ENCODE results near the gene ADAMTS2. TPM values are rescaled to one million over a fixed set of nuclear protein-coding genes. Genes with fewer than 3 reads are reported as not detected.
A peak's percentile ranks its signal among the peaks of the same experiment; 100 is the strongest.

The ADAMTS2 gene
- total RNA-seq, 1 donor from 2014 or later: 23.5 TPM

DNA sequence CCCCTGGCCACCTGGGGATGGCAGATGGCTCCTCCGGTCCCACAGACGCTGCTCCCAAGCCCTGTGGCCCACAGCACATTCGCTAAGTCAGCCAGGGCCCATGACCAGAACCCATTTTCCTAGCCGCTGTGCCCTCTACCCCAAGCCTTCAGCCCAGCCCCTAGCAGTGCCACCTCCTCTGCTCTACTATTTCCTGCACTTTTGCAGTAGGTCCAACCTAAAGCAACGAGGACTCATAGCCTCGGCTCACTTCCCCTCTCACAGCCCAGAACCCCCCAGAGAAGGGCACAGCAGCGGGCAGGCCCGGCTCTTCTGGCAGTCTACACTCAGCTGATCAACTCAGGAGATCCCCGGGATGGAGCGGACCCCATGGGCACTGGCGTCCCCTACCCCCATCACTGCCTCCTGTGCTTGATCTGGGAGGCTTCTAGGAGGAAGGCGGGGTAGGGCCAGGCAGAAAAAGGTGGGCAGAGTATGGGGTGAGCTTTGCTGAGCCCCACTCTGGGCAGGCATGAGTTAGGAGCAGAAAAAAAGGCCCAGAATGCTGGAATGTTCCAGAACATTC lies 173.9 kb downstream of the ADAMTS2 start:
- peaks cover 2% of the 10 kb centered on the region for H3K27me3 Mint-ChIP-seq (ENCODE audit: unreplicated experiment)
- H3K36me3 Mint-ChIP-seq (ENCODE audit: unreplicated experiment): peaks cover 6% of the 10 kb centered on the region
- peak overlapping the region; percentile 43 for H3K27ac Mint-ChIP-seq (ENCODE audit: unreplicated experiment)
- H3K4me3 Mint-ChIP-seq (ENCODE audit: unreplicated experiment): no peak overlapping the region
- peaks cover 22% of the 10 kb centered on the region for H3K4me1 Mint-ChIP-seq (ENCODE audit: low read depth, unreplicated experiment)
- no peak for DNase-seq
- H3K9me3 Mint-ChIP-seq (ENCODE audit: unreplicated experiment): peaks cover 2% of the 10 kb centered on the region
- TF ChIP-seq, protein P1, sequence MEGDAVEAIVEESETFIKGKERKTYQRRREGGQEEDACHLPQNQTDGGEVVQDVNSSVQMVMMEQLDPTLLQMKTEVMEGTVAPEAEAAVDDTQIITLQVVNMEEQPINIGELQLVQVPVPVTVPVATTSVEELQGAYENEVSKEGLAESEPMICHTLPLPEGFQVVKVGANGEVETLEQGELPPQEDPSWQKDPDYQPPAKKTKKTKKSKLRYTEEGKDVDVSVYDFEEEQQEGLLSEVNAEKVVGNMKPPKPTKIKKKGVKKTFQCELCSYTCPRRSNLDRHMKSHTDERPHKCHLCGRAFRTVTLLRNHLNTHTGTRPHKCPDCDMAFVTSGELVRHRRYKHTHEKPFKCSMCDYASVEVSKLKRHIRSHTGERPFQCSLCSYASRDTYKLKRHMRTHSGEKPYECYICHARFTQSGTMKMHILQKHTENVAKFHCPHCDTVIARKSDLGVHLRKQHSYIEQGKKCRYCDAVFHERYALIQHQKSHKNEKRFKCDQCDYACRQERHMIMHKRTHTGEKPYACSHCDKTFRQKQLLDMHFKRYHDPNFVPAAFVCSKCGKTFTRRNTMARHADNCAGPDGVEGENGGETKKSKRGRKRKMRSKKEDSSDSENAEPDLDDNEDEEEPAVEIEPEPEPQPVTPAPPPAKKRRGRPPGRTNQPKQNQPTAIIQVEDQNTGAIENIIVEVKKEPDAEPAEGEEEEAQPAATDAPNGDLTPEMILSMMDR (IDR thresholded peaks at IDR 0.05; ENCODE audit: partially characterized antibody, unreplicated experiment): no peak

DNA sequence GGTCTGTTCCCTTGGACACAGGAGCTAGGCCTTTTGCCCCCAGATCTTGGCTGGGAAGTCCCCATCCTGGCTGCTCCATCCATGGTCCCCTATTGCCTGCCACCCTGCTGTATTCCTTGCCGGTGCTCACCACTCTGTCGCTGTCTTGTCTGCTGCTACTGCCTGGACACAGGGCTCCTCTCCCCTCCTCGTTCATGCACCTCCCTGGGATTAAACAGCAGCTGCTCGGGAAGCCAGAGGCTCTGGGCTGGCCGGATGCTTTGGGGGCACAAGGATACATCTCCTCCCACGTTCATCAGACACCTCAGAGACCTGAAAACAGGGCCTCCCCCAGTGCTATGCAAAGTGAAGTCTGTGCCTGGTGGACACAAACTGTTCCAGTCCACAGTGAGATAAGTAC lies 174.7 kb downstream of the ADAMTS2 start:
- DNase-seq: no peak
- H3K27me3 Mint-ChIP-seq (ENCODE audit: unreplicated experiment): peaks cover 2% of the 10 kb centered on the region
- peaks cover 2% of the 10 kb centered on the region for H3K9me3 Mint-ChIP-seq (ENCODE audit: unreplicated experiment)
- TF ChIP-seq, protein P1 (IDR thresholded peaks at IDR 0.05; ENCODE audit: partially characterized antibody, unreplicated experiment): no peak
- peaks cover 4% of the 10 kb centered on the region for H3K36me3 Mint-ChIP-seq (ENCODE audit: unreplicated experiment)
- H3K4me1 Mint-ChIP-seq (ENCODE audit: low read depth, unreplicated experiment): peaks cover 21% of the 10 kb centered on the region
- H3K27ac Mint-ChIP-seq (ENCODE audit: unreplicated experiment): peak overlapping the region; percentile 33
- no peak overlapping the region for H3K4me3 Mint-ChIP-seq (ENCODE audit: unreplicated experiment)

DNA sequence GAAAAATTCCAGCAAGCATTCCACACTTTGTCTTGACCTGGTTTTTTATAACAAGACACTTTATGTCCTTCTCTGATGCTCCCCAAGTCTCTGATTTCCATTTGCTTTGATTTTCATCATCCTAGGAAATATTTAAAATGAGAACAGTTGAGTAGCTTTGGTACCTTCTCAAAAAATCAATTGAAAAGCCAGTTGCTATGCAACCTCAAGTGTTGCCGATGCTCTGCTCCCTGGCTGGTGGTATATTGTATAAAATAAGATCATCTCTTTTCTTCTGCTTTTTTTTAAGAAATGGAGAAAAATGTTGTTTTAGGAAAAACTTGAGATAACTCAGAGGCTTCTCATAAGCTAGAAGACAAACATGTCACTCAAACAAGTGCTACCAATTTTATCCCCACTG lies 175.4 kb downstream of the ADAMTS2 start:
- Mint-ChIP-seq H3K9me3 (ENCODE audit: unreplicated experiment) (peaks cover 5% of the 10 kb centered on the region), H3K4me1 (ENCODE audit: low read depth, unreplicated experiment) (peaks cover 24% of the 10 kb centered on the region), H3K27me3 (ENCODE audit: unreplicated experiment) (peaks cover 5% of the 10 kb centered on the region), H3K36me3 (ENCODE audit: unreplicated experiment) (no peaks in the 10 kb centered on the region), H3K4me3 (ENCODE audit: unreplicated experiment) (no peak overlapping the region), H3K27ac (ENCODE audit: unreplicated experiment) (no peak overlapping the region)
- TF ChIP-seq, protein P1 (IDR thresholded peaks at IDR 0.05; ENCODE audit: partially characterized antibody, unreplicated experiment): no peak
- no peak for DNase-seq

DNA sequence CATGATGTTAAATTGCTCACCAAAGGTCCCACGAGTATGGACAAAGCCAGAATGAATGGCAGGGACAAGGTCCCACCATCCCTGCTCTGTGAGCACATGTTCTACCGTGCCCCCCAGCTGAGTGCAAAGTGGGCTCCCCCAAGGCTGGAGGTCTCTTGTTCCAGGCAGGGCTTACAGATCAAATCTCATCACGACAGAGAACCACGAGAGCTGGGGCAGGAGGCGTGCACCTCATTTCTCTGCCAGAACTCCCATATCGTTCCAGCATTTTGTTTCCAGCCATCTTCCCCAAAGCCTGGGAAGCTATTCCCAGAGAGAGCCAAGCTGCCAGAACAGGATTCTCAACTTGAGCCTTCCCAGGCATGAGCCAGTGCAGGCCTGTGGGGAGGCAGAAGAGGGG lies 176.6 kb downstream of the ADAMTS2 start:
- Mint-ChIP-seq H3K9me3 (ENCODE audit: unreplicated experiment) (peaks cover 5% of the 10 kb centered on the region), H3K4me1 (ENCODE audit: low read depth, unreplicated experiment) (peaks cover 24% of the 10 kb centered on the region), H3K4me3 (ENCODE audit: unreplicated experiment) (no peak overlapping the region), H3K27ac (ENCODE audit: unreplicated experiment) (no peak overlapping the region), H3K36me3 (ENCODE audit: unreplicated experiment) (no peaks in the 10 kb centered on the region), H3K27me3 (ENCODE audit: unreplicated experiment) (peaks cover 5% of the 10 kb centered on the region)
- no peak for DNase-seq
- TF ChIP-seq, protein P1 (IDR thresholded peaks at IDR 0.05; ENCODE audit: partially characterized antibody, unreplicated experiment): no peak

DNA sequence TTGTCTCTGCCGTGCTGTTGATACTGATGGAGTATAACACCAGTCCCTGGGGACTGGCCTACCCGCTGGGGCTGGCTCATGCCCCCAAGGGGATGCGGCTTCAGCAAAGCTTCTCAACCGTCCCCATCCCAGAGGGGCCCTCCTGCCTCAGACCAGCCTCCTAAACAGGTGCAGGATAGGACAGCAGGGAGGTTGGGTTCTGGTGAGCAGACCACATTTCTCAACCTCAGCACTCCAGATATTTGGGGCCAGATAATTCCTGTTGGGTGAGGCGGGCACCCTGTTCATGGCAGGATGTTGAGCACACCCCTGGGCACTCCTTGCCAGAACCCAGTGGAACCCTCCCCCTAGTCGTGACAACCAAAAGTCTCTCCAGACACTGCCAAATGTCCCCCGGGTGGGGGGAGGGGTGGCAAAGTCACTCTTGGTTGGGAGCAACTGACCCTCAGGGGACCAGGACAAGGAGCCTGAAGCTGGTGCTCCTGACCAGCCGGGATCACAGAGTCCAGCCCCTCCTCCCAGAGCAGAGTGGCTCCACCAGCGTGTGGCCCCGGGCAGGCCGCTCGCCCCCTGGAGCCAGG lies 177.3 kb downstream of the ADAMTS2 start:
- no peak overlapping the region for H3K4me3 Mint-ChIP-seq (ENCODE audit: unreplicated experiment)
- H3K36me3 Mint-ChIP-seq (ENCODE audit: unreplicated experiment): peaks cover 3% of the 10 kb centered on the region

More for the DNA sequence above, 177.3 kb downstream of the ADAMTS2 start:
- TF ChIP-seq, protein P1 (IDR thresholded peaks at IDR 0.05; ENCODE audit: partially characterized antibody, unreplicated experiment): no peak
- Mint-ChIP-seq H3K9me3 (ENCODE audit: unreplicated experiment) (peaks cover 5% of the 10 kb centered on the region), H3K4me1 (ENCODE audit: low read depth, unreplicated experiment) (peaks cover 26% of the 10 kb centered on the region), H3K27me3 (ENCODE audit: unreplicated experiment) (peaks cover 5% of the 10 kb centered on the region), H3K27ac (ENCODE audit: unreplicated experiment) (no peak overlapping the region)
- no peak for DNase-seq

Data from glutamatergic neuron (in vitro differentiated cells).